Cardiac muscle cell (in vitro differentiated cells and primary cell): Measurements from ENCODE around the gene CYS1. TPM values are rescaled to one million over a fixed set of nuclear protein-coding genes. Genes with fewer than 3 reads are reported as not detected.
A peak's percentile ranks its signal among the peaks of the same experiment; 100 is the strongest.

Experiments
- DNase-seq, 2 donors: peaks; one replicate each; pipeline versions ENCODE4 v3.0.0 to v3.0.0-alpha.2; 2010 to 2017; ENCODE audit warnings: low read depth in 1 of 2, low spot score in 1 of 2
- H3K27ac ChIP-seq: fragments of 200-600 bp; sonication (generic); 2 replicates; pipeline ENCODE4 v1.5.1; 2016
- H3K27me3 ChIP-seq: fragments of 200-600 bp; sonication (generic); 2 replicates; pipeline ENCODE4 v1.6.0; 2016; ENCODE audit warnings: control low read depth
- H3K36me3 ChIP-seq: fragments of 200-600 bp; sonication (generic); 2 replicates; pipeline ENCODE4 v1.5.1; 2016; ENCODE audit warnings: control low read depth
- H3K4me1 ChIP-seq: fragments of 200-600 bp; sonication (generic); 2 replicates; pipeline ENCODE4 v1.8.1; 2017; ENCODE audit warnings: low read depth, mild to moderate bottlenecking, mixed run types
- H3K4me3 ChIP-seq: fragments of 200-600 bp; sonication (generic); 2 replicates; pipeline ENCODE4 v1.5.1; 2016; ENCODE audit warnings: mild to moderate bottlenecking
- H3K9me3 ChIP-seq: fragments of 200-600 bp; sonication (generic); 2 replicates; pipeline ENCODE4 v1.5.1; 2017; ENCODE audit warnings: low read depth, mild to moderate bottlenecking, control low read depth
- polyA plus RNA-seq: library from polyadenylated mRNA; unstranded; fragments of >200 nt; fragmentation: Nextera tagmentation; extraction: Ambion mirVana; gene quantifications from 2 replicates; pipeline ENCODE4 v1.2.1, GENCODE V29; 2016
- total RNA-seq: library from RNA; depleted of rRNA; stranded (reverse); fragments of >200 nt; gene quantifications from 2 replicates; pipeline ENCODE4 v1.2.3, GENCODE V29; 2016
- TF ChIP-seq, protein P1 (sequence below): IDR thresholded peaks from 2 replicates; pipeline ENCODE4 v1.5.1; 2012; ENCODE audit warnings: low read depth, mild to moderate bottlenecking, low read length

Gene CYS1
- total and polyA plus RNA-seq, 2 experiments from 2014 or later = 0.89 to 1.1 TPM

GRCh38 chr2:10124538-10125045 is 44.4 kb upstream of the CYS1 start:
- Histone ChIP-seq H3K9me3 (no peaks in the 10 kb centered on the region), H3K27ac (no peak overlapping the region), H3K4me1 (no peaks in the 10 kb centered on the region), H3K4me3 (no peak overlapping the region), H3K27me3 (peaks cover 5% of the 10 kb centered on the region), H3K36me3 (peaks cover 8% of the 10 kb centered on the region)
- DNase-seq = peak; percentile 77 to 85
- TF ChIP-seq, protein P1, sequence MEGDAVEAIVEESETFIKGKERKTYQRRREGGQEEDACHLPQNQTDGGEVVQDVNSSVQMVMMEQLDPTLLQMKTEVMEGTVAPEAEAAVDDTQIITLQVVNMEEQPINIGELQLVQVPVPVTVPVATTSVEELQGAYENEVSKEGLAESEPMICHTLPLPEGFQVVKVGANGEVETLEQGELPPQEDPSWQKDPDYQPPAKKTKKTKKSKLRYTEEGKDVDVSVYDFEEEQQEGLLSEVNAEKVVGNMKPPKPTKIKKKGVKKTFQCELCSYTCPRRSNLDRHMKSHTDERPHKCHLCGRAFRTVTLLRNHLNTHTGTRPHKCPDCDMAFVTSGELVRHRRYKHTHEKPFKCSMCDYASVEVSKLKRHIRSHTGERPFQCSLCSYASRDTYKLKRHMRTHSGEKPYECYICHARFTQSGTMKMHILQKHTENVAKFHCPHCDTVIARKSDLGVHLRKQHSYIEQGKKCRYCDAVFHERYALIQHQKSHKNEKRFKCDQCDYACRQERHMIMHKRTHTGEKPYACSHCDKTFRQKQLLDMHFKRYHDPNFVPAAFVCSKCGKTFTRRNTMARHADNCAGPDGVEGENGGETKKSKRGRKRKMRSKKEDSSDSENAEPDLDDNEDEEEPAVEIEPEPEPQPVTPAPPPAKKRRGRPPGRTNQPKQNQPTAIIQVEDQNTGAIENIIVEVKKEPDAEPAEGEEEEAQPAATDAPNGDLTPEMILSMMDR = peak; percentile 60

DNA sequence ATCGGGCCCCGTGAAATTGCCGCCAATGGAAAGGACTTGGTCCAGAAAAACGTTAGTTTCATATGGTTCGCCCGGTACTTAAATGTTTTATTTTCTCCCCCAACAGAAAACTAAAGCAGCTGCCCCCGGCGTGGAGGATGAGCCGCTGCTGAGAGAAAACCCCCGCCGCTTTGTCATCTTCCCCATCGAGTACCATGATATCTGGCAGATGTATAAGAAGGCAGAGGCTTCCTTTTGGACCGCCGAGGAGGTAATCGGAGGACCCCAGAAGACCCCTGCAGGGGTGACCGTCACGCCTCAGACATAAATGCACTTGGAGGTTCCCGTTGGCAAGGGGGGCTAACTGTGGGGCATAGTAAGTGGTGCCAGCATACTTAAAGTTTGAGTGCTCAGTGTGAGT is 43.1 kb upstream of the CYS1 start:
- no peaks in the 10 kb centered on the region for H3K36me3 ChIP-seq
- no peaks in the 10 kb centered on the region for H3K9me3 ChIP-seq
- H3K4me3 ChIP-seq = peak overlapping the region; percentile 48
- no peak for DNase-seq
- H3K27me3 ChIP-seq = peaks cover 5% of the 10 kb centered on the region
- no peak overlapping the region for H3K27ac ChIP-seq
- no peaks in the 10 kb centered on the region for H3K4me1 ChIP-seq
- TF ChIP-seq, protein P1 = no peak

DNA sequence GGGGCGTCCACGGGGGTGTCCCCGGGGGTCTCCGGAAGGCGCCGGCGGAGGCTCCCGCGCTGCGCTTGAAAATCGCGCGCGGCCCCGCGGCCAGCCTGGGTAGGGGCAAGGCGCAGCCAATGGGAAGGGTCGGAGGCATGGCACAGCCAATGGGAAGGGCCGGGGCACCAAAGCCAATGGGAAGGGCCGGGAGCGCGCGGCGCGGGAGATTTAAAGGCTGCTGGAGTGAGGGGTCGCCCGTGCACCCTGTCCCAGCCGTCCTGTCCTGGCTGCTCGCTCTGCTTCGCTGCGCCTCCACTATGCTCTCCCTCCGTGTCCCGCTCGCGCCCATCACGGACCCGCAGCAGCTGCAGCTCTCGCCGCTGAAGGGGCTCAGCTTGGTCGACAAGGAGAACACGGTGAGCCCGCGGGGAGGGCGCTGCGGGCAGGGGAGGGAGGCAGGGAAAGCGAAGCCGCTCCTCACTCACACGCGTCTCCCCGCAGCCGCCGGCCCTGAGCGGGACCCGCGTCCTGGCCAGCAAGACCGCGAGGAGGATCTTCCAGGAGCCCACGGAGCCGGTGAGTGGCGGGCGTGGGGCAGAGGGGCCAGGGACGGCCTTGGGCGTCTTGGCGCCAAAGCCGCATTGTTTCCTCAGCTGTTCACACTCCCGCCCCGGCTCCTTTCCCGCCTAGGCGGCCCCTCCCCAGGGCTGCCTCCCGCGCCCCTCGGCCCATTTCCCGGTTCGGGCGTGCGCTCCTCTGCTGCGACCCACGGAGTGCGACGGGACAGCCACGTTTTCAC is 42.5 kb upstream of the CYS1 start, which contains the start of gene RRM2:
Gene RRM2 (plus strand): TSS at position 240 of the 781 bp plus-strand sequence. CDS start 60 bp downstream, at position 300.
- no peaks in the 10 kb centered on the region for H3K9me3 ChIP-seq
- H3K27ac ChIP-seq = no peak within 1 kb of the TSS
- no peaks in the 10 kb centered on the region for H3K4me1 ChIP-seq
- H3K36me3 ChIP-seq = no peaks in the 10 kb centered on the region
- H3K4me3 ChIP-seq = peak within 1 kb of the TSS; percentile 48
- peak; percentile 92 to 97 for DNase-seq
- H3K27me3 ChIP-seq = peaks cover 5% of the 10 kb centered on the region
- TF ChIP-seq, protein P1 = no peak

DNA sequence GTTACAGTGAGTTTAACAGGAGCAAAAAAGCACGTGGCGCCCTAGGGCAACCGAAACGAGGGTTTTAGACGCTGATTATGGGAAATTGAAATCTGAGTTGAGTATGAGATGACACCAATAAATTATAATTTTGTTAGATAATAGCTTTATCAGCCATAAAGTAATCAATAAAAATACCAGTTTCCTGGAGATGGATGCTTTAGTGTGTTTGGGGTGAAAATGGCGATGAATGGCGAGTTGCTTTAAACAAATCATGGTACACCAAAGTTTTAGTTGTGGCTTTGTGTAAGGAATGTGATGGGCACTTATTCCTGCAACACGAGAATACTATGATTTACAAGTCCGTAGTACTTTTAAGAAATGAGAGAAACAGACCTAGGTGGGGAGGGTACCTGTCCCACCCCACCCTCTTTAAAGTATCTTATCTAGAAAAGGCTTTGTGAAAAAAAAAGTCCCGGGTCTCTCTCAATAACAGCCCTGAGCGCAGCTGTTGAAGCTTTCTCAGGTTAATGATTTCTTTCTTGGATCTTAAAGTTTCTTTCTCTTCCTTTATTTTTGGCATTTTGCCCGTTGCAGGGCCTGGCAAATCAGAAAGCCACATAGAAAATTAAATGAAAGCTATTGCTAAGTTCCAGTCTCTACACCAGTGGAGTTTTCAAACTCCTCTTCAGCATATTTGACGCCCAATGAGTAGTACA is 40.8 kb upstream of the CYS1 start:
- DNase-seq = peak in 1 of 2 donors; percentile 39
- H3K36me3 ChIP-seq = no peaks in the 10 kb centered on the region
- peak overlapping the region; percentile 48 for H3K4me3 ChIP-seq
- H3K9me3 ChIP-seq = no peaks in the 10 kb centered on the region
- H3K27me3 ChIP-seq = peaks cover 5% of the 10 kb centered on the region
- no peaks in the 10 kb centered on the region for H3K4me1 ChIP-seq
- TF ChIP-seq, protein P1 = no peak
- H3K27ac ChIP-seq = no peak overlapping the region

DNA sequence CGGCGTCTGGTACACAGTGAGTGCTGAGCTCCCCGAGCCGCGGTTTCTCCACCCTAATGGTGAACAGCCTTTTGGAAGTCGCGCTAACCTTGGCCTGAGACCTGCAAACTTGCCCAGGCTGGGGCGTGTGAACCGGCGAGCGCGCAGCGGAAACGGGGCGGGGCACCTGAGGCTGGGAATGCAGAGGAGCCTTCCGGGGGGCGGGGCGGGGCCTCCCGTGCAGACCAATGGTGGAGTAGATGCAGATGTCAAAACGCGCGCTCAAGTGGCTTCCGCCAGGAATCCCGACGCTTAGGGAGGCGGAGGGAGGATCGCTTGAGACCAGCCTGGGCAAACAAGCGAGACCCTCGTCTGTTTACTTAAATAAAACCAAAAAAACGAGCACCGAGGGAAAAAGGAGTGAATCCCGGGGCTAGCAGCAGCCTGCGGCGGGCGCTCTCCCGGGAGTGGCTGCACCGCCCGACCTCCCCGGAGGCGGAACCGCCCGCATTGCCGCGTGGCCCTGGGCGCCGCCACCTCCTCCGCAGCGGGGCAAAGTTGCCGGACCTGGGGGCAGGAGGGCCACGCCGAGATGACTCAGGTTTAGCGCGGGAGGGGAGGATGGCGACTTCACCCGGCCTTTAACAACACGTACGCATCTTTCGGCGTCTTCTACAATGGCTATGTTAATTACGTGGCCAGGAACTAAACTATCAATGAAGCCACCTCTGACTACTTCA is 40.1 kb upstream of the CYS1 start:
- Histone ChIP-seq H3K27ac (peak overlapping the region; percentile 45), H3K9me3 (no peaks in the 10 kb centered on the region), H3K36me3 (no peaks in the 10 kb centered on the region), H3K4me1 (no peaks in the 10 kb centered on the region), H3K27me3 (peaks cover 5% of the 10 kb centered on the region), H3K4me3 (peak overlapping the region; percentile 48)
- TF ChIP-seq, protein P1 = no peak
- DNase-seq = peak; percentile 94 to 98
